ENCODE results near the gene SOBP. TPM values are rescaled to one million over a fixed set of nuclear protein-coding genes. Genes with fewer than 3 reads are reported as not detected.
"Not testable (repeated sequence)": the region's sequence is repeated elsewhere in the genome, so short reads cannot be mapped to it uniquely, and the experiment has no call there.

SOBP gene
- total RNA-seq, 2 donors from 2014 or later = 0.16 TPM; not detected in 1

- no peak for ATAC-seq
- no peaks in the 10 kb centered on the region for H3K4me1 Mint-ChIP-seq
- no peaks in the 10 kb centered on the region for H3K36me3 Mint-ChIP-seq (ENCODE audit: low read depth)
- DNase-seq = no peak
- no peak overlapping the region for H3K4me3 Mint-ChIP-seq
- no peak overlapping the region for H3K27ac Mint-ChIP-seq
- no peaks in the 10 kb centered on the region for H3K9me3 ChIP-seq (ENCODE audit: control insufficient read depth, low read length, poor library complexity, severe bottlenecking)
- H3K27me3 Mint-ChIP-seq = peaks cover 37% of the 10 kb centered on the region
Observed at GRCh38 chr6:107470364-107470763, 19.6 kb upstream of the SOBP start.

DNA sequence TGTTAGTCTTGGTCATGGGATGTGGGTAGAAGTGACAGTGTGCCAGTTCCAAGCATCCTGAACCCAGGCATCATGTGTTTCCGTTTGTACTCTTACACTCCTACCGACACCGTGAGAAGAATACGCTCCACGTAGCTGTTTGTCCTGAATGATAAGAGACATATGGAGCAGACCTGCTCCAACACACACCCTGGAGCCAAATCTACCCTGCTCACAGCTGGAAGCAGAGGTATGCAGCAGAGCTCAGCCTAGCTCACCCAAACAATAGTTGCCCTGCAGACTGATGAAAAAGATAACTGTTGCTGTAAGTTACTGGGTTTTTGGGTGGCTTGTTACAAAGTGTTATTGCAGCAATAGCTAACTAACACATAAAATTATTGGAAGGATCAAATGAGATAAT, 16.3 kb upstream of the SOBP start:
- ATAC-seq (no peak), DNase-seq (no peak)
- no peak overlapping the region for H3K27ac Mint-ChIP-seq
- no peaks in the 10 kb centered on the region for H3K36me3 Mint-ChIP-seq (ENCODE audit: low read depth)
- no peak overlapping the region for H3K4me3 Mint-ChIP-seq
- peaks cover 34% of the 10 kb centered on the region for H3K27me3 Mint-ChIP-seq
- H3K9me3 ChIP-seq (ENCODE audit: control insufficient read depth, low read length, poor library complexity, severe bottlenecking) = no peaks in the 10 kb centered on the region
- H3K4me1 Mint-ChIP-seq = peaks cover 5% of the 10 kb centered on the region

- peaks cover 34% of the 10 kb centered on the region for H3K27me3 Mint-ChIP-seq
- H3K9me3 ChIP-seq (ENCODE audit: control insufficient read depth, low read length, poor library complexity, severe bottlenecking); H3K4me1 Mint-ChIP-seq; DNase-seq; ATAC-seq; H3K27ac Mint-ChIP-seq; H3K4me3 Mint-ChIP-seq; H3K36me3 Mint-ChIP-seq (ENCODE audit: low read depth): not testable (repeated sequence)
Observed at GRCh38 chr6:107475360-107475759, 14.6 kb upstream of the SOBP start.

DNA sequence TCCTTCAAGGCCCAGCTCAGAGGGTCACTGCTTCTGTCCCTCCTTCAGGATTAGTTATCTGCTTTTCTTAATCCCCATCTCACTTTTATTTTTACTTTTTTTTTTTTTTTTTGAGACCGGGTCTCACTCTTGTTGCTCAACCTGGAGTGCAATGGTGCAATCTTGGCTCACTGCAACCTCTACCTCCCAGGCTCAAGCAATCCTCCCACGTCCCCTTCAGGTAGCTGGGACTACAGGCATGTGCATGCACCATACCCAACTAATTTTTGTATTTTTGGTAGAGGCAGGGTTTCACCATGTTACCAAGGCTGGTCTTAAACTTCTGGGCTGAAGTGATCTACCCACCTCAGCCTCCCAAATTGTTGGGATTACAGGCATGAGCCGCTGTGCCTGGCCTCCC, 14.1 kb upstream of the SOBP start:
- ATAC-seq; DNase-seq; H3K27ac Mint-ChIP-seq; H3K9me3 ChIP-seq (ENCODE audit: control insufficient read depth, low read length, poor library complexity, severe bottlenecking); H3K4me1 Mint-ChIP-seq; H3K36me3 Mint-ChIP-seq (ENCODE audit: low read depth); H3K4me3 Mint-ChIP-seq: not testable (repeated sequence)
- H3K27me3 Mint-ChIP-seq = peaks cover 34% of the 10 kb centered on the region

GRCh38 chr6:107479089-107479690, 10.7 kb upstream of the SOBP start:
- Mint-ChIP-seq H3K4me3 (no peak overlapping the region), H3K27me3 (peaks cover 50% of the 10 kb centered on the region), H3K27ac (no peak overlapping the region), H3K36me3 (ENCODE audit: low read depth) (peaks cover 3% of the 10 kb centered on the region), H3K4me1 (peaks cover 5% of the 10 kb centered on the region)
- no peaks in the 10 kb centered on the region for H3K9me3 ChIP-seq (ENCODE audit: control insufficient read depth, low read length, poor library complexity, severe bottlenecking)
- DNase-seq = no peak
- ATAC-seq = no peak

- Mint-ChIP-seq H3K27ac (no peak overlapping the region), H3K27me3 (peaks cover 68% of the 10 kb centered on the region), H3K36me3 (ENCODE audit: low read depth) (peaks cover 12% of the 10 kb centered on the region), H3K4me3 (no peak overlapping the region), H3K4me1 (peaks cover 18% of the 10 kb centered on the region)
- DNase-seq = no peak
- H3K9me3 ChIP-seq (ENCODE audit: control insufficient read depth, low read length, poor library complexity, severe bottlenecking) = no peaks in the 10 kb centered on the region
- ATAC-seq = no peak
Observed at GRCh38 chr6:107485157-107485556, 4.8 kb upstream of the SOBP start.

GRCh38 chr6:107488174-107488874, 1.6 kb upstream of the SOBP start:
- H3K9me3 ChIP-seq (ENCODE audit: control insufficient read depth, low read length, poor library complexity, severe bottlenecking) = no peaks in the 10 kb centered on the region
- ATAC-seq = peak; percentile 28
- DNase-seq = no peak

GRCh38 chr6:107488875-107489635, 862 bp upstream of the SOBP start:
- Mint-ChIP-seq H3K4me1 (peaks cover 23% of the 10 kb centered on the region), H3K4me3 (peak overlapping the region; percentile 99), H3K27ac (no peak overlapping the region), H3K36me3 (ENCODE audit: low read depth) (peaks cover 9% of the 10 kb centered on the region), H3K27me3 (peaks cover 48% of the 10 kb centered on the region)
- peak in 1 of 3 donors; percentile 10 for DNase-seq
- no peak for ATAC-seq
- no peaks in the 10 kb centered on the region for H3K9me3 ChIP-seq (ENCODE audit: control insufficient read depth, low read length, poor library complexity, severe bottlenecking)

More at GRCh38 chr6:107488174-107488874, 1.6 kb upstream of the SOBP start:
- H3K27me3 Mint-ChIP-seq = peaks cover 52% of the 10 kb centered on the region
- H3K27ac Mint-ChIP-seq = no peak overlapping the region
- H3K36me3 Mint-ChIP-seq (ENCODE audit: low read depth) = peaks cover 9% of the 10 kb centered on the region
- peaks cover 23% of the 10 kb centered on the region for H3K4me1 Mint-ChIP-seq
- peak overlapping the region; percentile 99 for H3K4me3 Mint-ChIP-seq

DNA sequence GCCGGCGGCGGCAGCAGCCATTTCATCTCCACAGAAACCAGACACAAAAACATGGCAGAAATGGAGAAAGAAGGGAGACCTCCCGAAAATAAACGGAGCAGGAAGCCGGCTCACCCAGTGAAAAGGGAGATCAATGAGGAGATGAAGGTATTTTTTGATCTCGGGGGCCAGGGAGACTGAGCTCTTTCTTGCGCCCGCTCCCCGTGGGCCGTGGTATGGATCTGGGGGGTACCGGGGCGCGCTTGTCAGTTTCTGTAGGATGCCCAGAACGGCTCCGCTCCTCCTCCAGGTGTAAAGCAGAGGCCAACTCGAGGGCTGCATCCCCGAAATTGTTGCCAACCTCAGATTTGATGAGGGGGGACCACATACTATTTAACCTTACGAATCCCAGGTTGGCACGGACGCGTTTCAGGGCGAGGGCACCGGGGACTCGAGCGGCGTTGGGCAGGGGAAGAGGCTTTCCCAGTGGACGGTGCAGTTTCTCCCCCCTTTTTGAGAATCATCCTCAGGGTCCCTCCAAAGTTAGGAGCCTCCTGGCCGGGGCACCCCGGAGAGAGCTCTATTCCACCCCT, 735 bp downstream of the SOBP start:
- H3K27me3 Mint-ChIP-seq = peaks cover 47% of the 10 kb centered on the region
- peaks cover 9% of the 10 kb centered on the region for H3K36me3 Mint-ChIP-seq (ENCODE audit: low read depth)
- no peak overlapping the region for H3K27ac Mint-ChIP-seq
- H3K4me1 Mint-ChIP-seq = peaks cover 23% of the 10 kb centered on the region
- ATAC-seq = peak; percentile 30
- H3K9me3 ChIP-seq (ENCODE audit: control insufficient read depth, low read length, poor library complexity, severe bottlenecking) = no peaks in the 10 kb centered on the region
- H3K4me3 Mint-ChIP-seq = peak overlapping the region; percentile 99
- DNase-seq = no peak

- Mint-ChIP-seq H3K36me3 (ENCODE audit: low read depth) (peaks cover 9% of the 10 kb centered on the region), H3K27ac (no peak overlapping the region), H3K4me1 (peaks cover 23% of the 10 kb centered on the region), H3K4me3 (peak overlapping the region; percentile 99), H3K27me3 (peaks cover 44% of the 10 kb centered on the region)
- no peaks in the 10 kb centered on the region for H3K9me3 ChIP-seq (ENCODE audit: control insufficient read depth, low read length, poor library complexity, severe bottlenecking)
- ATAC-seq (no peak), DNase-seq (peak in 1 of 3 donors; percentile 11)
Observed at GRCh38 chr6:107491138-107491609, 1.3 kb downstream of the SOBP start.

GRCh38 chr6:107491760-107492660, 2.1 kb downstream of the SOBP start:
- no peaks in the 10 kb centered on the region for H3K9me3 ChIP-seq (ENCODE audit: control insufficient read depth, low read length, poor library complexity, severe bottlenecking)
- DNase-seq (no peak), ATAC-seq (no peak)
- H3K27me3 Mint-ChIP-seq = peaks cover 36% of the 10 kb centered on the region
- H3K4me3 Mint-ChIP-seq = peak overlapping the region; percentile 99
- H3K36me3 Mint-ChIP-seq (ENCODE audit: low read depth) = peaks cover 6% of the 10 kb centered on the region
- H3K27ac Mint-ChIP-seq = no peak overlapping the region
- peaks cover 20% of the 10 kb centered on the region for H3K4me1 Mint-ChIP-seq
